Activated naive CD4-positive, alpha-beta T cell treated with anti-CD3 and anti-CD28 coated beads for 36 hours (primary cell): ENCODE measurements around the gene SLC33A1. TPM values are rescaled to one million over a fixed set of nuclear protein-coding genes. Genes with fewer than 3 reads are reported as not detected.
"Not testable (repeated sequence)": the region's sequence is repeated elsewhere in the genome, so short reads cannot be mapped to it uniquely, and the experiment has no call there.

Source experiments
- CTCF ChIA-PET: fragments of 350-600 bp; sonication (Branson Sonifier 250); formaldehyde crosslinking; loops from one replicate; lab custom pipeline; 2021; ENCODE audit warnings: antibody characterized with exemption; lab: Charles Lee
- DNase-seq: peaks from one replicate; pipeline ENCODE4 v3.0.0-alpha.2; 2020
- H3K27ac Mint-ChIP-seq: one replicate; pipeline ENCODE4 v1.8.0; 2021; ENCODE audit warnings: mild to moderate bottlenecking, mixed read lengths
- H3K27me3 Mint-ChIP-seq: one replicate; pipeline ENCODE4 v1.8.0; 2021; ENCODE audit warnings: low read depth, mixed read lengths
- H3K36me3 Mint-ChIP-seq: one replicate; pipeline ENCODE4 v1.8.0; 2021; ENCODE audit warnings: low read depth, mixed read lengths
- H3K4me1 Mint-ChIP-seq: one replicate; pipeline ENCODE4 v1.8.0; 2021; ENCODE audit warnings: low read depth, mixed read lengths
- H3K4me3 Mint-ChIP-seq: one replicate; pipeline ENCODE4 v1.8.0; 2021; ENCODE audit warnings: mild to moderate bottlenecking, moderate library complexity, mixed read lengths
- H3K9me3 Mint-ChIP-seq: one replicate; pipeline ENCODE4 v1.8.0; 2021; ENCODE audit warnings: mixed read lengths
- intact Hi-C: fragments of 100-400 bp; cut with micrococcal nuclease; formaldehyde crosslinking; loops from one replicate; pipeline ENCODE4 v1.15.1; 2023
- total RNA-seq, 2 experiments: library from RNA; stranded (reverse); gene quantifications; one replicate each; pipeline ENCODE4 v1.2.3, GENCODE V29; 2021

Gene SLC33A1
- total RNA-seq, 2 experiments from 2014 or later = 14.7 to 15.2 TPM

DNA sequence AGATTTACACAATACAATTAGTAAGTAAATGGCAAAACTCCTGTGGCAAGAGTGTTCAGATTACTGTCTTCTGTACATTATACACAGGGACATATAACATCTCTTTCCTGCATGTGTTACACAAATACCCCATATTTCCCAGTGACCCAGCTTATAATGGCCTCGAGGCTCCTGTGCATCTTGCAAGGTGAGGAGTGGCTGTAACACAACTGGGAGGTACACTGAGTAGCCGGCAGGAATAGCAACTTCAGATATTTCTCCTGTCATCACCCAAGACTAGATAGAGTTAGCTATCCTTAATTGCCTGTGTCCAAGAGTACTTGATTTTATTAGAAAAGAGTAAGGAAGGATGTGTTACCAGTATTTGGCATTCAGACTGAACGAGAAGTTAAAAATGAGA lies 21.8 kb upstream of the SLC33A1 start:
- intact Hi-C loops = loop anchor here (10.0 kb wide), 1 partner anchor 1751 kb away; the partner anchor contains the start of gene ARHGEF26
- no peak for DNase-seq
- peaks cover 3% of the 10 kb centered on the region for H3K36me3 Mint-ChIP-seq
- peaks cover 55% of the 10 kb centered on the region for H3K4me1 Mint-ChIP-seq
- CTCF ChIA-PET = no interaction called here
- H3K27ac Mint-ChIP-seq = no peak overlapping the region
- no peak overlapping the region for H3K4me3 Mint-ChIP-seq
- no peaks in the 10 kb centered on the region for H3K27me3 Mint-ChIP-seq
- H3K9me3 Mint-ChIP-seq = no peaks in the 10 kb centered on the region

DNA sequence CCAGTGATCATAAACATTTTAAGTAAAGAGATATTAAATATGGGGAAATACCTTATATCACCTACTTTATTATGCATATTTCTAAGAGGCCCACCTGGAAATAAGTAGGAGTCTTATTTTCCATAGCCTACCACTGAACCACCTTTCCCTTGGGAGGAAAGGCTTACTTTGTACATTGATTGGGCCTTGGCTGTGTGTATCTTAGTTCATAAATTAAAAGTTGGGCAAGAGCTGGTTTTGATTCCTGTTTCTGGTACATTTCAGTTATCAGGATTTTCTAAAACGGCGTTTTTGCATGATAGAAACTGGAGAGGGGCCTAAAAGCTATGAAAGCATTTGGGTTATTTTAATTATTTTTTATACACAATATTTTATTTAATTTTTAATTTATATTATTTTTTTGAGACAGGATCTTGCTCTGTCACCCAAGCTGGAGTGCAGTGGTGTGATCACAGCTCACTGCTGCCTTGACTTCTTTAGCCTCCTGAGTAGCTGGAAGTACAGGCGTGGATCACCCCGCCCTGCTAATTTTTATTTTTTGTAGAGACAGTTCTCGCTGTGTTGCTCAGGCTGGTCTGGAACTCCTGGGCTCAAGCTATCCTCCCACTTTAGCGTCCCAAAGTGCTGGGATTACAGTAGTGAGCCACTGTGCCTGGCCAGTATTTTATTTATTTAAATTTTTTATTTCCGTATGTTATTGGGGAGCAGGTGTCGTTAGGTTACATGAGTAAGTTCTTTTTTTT lies 18.8 kb upstream of the SLC33A1 start:
- Mint-ChIP-seq H3K36me3 (peaks cover 3% of the 10 kb centered on the region), H3K27ac (no peak overlapping the region), H3K27me3 (no peaks in the 10 kb centered on the region), H3K4me3 (no peak overlapping the region), H3K4me1 (peaks cover 38% of the 10 kb centered on the region), H3K9me3 (no peaks in the 10 kb centered on the region)
- no peak for DNase-seq
- intact Hi-C loops = loop anchor here (5.0 to 10.0 kb wide), 2 partner anchors 521 to 1748 kb away; partner anchors contain the start of gene ARHGEF26
- CTCF ChIA-PET = interaction anchor here (3.3 kb wide), 1 partner anchor 67 kb away, joined by 32 read pairs; the partner anchor contains the start of gene C3orf33

DNA sequence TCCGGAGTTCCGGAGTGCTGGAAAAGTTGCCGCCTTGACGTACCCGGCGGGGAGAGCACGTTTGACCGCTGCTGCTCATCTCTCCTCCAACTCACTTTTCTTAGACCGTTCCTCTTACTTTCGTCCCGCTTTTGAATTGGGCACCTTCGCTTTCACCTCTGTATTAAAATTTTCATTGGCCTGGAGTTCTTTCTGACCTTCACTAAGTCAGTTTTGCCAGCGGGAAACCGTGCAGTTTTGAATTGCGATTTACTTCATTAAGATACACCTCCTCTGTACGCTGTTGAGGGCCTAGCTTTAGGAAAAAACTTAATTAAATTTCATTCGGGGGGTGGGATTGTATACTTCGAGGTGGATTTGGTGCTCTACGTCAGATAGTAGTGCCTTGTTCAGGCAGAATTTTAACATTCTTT lies 17.5 kb upstream of the SLC33A1 start:
- DNase-seq = no peak
- Mint-ChIP-seq H3K27ac (peak overlapping the region; percentile 87), H3K4me3 (peak overlapping the region; percentile 90), H3K27me3 (no peaks in the 10 kb centered on the region), H3K9me3 (no peaks in the 10 kb centered on the region), H3K4me1 (peaks cover 30% of the 10 kb centered on the region), H3K36me3 (peaks cover 3% of the 10 kb centered on the region)
- CTCF ChIA-PET = interaction anchor here (3.3 kb wide), 1 partner anchor 66 kb away, joined by 32 read pairs; the partner anchor contains the start of gene C3orf33
- intact Hi-C loops = loop anchor here (2.0 to 10.0 kb wide), 4 partner anchors 519 to 1747 kb away; partner anchors contain the start of genes ARHGEF26, CCNL1 and DHX36

DNA sequence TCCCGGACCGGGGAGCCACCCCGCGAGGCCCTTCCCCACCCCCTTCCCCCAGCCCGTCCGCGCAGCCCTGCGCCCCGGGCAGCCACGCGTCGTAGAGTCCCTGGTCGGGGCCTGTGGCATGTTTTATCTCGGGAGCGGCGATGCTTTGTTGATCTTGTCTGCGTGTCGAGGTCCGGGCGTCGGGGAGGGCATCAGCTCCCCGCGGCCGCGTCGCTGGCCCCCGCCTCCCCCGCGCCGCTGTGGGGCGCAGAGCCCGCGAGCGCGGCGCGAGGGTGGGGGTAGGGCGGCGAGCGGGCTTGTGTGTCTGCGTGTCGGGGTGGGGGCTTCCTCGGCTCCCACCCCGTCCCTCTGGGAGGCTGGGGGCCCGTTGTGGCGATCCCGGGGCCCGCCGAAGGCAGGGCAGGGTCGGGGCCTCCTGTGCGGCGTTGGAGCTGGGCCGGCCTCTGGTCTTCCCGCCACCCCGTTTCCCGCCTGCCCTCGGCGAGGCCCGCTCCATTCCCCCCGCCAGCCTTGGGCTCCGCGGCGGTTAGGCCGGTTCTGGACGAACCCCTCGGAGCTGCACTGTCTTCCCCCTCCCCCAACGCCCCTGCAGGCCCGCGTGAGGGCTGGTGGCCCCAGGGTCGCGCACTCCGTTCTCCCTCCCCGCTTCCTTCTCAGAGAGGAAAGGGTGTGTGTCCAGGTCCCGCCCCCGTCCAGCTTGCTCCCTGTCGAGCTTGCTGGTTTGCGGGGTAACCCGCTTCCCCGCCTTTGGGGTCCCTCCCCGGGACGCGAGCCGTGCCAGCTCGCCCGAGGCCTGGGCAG lies 16.9 kb upstream of the SLC33A1 start:
- peaks cover 3% of the 10 kb centered on the region for H3K36me3 Mint-ChIP-seq
- CTCF ChIA-PET = interaction anchor here (1.0 to 3.3 kb wide), 2 partner anchors 55 to 65 kb away, joined by 3 to 32 read pairs; partner anchors contain the start of gene C3orf33
- H3K4me3 Mint-ChIP-seq = peak overlapping the region; percentile 90
- intact Hi-C loops = loop anchor here (1.0 to 10.0 kb wide), 9 partner anchors 9 to 1746 kb away; partner anchors contain the start of genes ARHGEF26, C3orf33, CCNL1 and DHX36
- H3K4me1 Mint-ChIP-seq = peaks cover 28% of the 10 kb centered on the region
- peak; percentile 47 for DNase-seq
- H3K9me3 Mint-ChIP-seq = no peaks in the 10 kb centered on the region
- no peaks in the 10 kb centered on the region for H3K27me3 Mint-ChIP-seq
- H3K27ac Mint-ChIP-seq = peak overlapping the region; percentile 87

DNA sequence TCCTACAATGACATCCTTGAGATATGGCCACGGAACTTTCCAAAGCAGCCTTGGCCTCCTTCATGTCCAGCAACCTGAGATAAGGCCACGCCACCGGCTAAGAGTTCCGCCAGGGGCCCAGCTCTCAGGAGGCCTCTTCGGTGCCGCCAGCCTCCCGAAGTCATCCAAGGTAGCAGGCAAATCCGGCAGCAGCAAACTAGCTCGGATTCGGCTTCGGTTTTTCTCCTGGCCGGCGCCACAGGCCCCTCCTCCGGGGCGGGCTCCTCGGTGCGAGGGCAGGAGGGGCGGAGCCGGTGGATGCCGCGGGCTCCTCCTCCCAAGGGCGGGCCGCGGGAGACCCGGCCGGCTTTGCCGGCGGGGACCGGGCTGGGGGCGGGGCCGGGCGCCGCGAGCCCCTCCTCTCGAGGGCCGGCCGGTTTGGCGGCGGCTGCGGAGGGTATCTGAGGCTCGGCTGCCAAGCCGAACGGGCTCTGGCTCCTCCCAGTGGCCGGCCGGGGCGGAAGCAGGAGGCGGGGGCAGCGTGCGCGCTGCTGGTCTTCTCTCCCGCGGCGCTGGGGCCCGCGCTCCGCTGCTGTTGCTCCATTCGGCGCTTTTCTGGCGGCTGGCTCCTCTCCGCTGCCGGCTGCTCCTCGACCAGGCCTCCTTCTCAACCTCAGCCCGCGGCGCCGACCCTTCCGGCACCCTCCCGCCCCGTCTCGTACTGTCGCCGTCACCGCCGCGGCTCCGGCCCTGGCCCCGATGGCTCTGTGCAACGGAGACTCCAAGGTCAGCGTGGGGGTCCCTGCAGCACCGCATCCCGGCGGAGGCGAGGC lies 16.1 kb upstream of the SLC33A1 start, which contains the start of gene GMPS:
TSS of gene GMPS (plus strand) at position 518 of the 812 bp plus-strand sequence. CDS start at position 739, 221 bp downstream.
- Mint-ChIP-seq H3K4me3 (peak within 1 kb of the TSS; percentile 90), H3K27me3 (no peaks in the 10 kb centered on the region), H3K4me1 (peaks cover 22% of the 10 kb centered on the region), H3K36me3 (peaks cover 3% of the 10 kb centered on the region), H3K9me3 (no peaks in the 10 kb centered on the region), H3K27ac (peak within 1 kb of the TSS; percentile 90)
- CTCF ChIA-PET = interaction anchor here (0.8 to 2.9 kb wide), 5 partner anchors 11 to 64 kb away, joined by 3 to 21 read pairs (median 3); partner anchors contain the start of genes C3orf33 and SLC33A1
- peak; percentile 94 for DNase-seq
- intact Hi-C loops = loop anchor here (1.0 to 10.0 kb wide), 9 partner anchors 8 to 1746 kb away; partner anchors contain the start of genes ARHGEF26, C3orf33, CCNL1 and DHX36

DNA sequence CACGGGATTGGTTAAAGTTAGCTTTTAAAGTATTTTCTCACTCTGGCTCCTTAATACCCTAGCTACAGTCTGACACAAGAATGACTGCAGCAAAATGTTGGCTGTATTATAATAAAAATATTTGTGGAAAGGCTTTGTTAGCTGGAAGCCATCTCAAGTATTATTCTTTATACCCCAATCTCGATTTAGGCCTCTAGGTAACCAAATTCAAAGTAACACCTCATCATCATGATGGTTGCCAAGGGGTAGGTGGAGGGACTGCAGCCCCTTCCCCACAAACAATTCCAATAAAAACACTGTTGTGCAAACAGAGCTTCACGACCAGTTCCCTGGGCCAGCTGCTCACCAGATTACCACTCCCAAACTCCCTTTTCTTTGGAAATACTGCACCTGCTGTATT lies 15.5 kb upstream of the SLC33A1 start:
- no peak for DNase-seq
- Mint-ChIP-seq H3K9me3 (no peaks in the 10 kb centered on the region), H3K27me3 (no peaks in the 10 kb centered on the region), H3K4me3 (peak overlapping the region; percentile 86), H3K27ac (peak overlapping the region; percentile 90), H3K36me3 (peaks cover 3% of the 10 kb centered on the region), H3K4me1 (peaks cover 19% of the 10 kb centered on the region)
- CTCF ChIA-PET = interaction anchor here (0.8 to 2.9 kb wide), 4 partner anchors 12 to 64 kb away, joined by 3 to 21 read pairs (median 4); partner anchors contain the start of genes C3orf33 and SLC33A1
- intact Hi-C loops = loop anchor here (1.0 to 10.0 kb wide), 9 partner anchors 7 to 1745 kb away; partner anchors contain the start of genes ARHGEF26, C3orf33, CCNL1 and DHX36

DNA sequence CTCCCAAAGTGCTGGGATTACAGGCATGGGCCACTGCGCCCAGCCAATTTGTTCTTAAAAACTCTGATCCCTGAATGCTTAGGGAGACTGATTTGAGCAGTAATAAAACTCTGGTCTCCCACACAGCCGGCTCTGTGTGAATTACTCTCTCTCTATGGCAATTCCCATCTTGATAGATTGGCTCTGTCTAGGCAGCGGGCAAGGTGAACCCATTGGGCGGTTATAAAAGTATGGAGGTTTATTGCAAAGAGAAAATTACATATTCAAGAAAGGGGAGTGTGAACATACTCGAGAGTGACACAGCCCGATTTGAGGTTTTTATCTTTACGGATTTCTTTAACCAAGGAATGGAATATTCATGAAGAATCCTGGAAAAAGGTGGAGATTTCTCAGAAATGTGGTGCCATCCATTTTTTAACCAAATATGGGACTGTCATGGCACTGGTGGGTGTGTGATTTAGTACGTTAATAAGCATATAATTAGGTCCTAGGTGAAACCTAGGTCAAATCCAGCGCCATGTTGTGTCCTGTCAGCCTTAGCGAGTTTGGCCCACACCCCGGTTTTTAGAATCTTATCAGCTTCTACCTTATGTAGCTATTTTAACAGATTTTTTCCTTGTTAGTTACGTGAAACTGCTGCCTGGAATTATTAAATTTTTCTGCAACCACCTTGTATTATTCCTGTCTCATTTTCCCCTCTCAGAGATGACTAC lies 9.0 kb upstream of the SLC33A1 start:
- no peak for DNase-seq
- Mint-ChIP-seq H3K27ac (peak overlapping the region; percentile 65), H3K4me3 (no peak overlapping the region), H3K4me1 (peaks cover 14% of the 10 kb centered on the region), H3K9me3 (no peaks in the 10 kb centered on the region), H3K36me3 (no peaks in the 10 kb centered on the region), H3K27me3 (no peaks in the 10 kb centered on the region)
- intact Hi-C loops = no loop called here
- CTCF ChIA-PET = interaction anchor here (0.7 to 2.2 kb wide), 2 partner anchors 57 to 289 kb away, joined by 4 to 13 read pairs; partner anchors contain the start of gene C3orf33

DNA sequence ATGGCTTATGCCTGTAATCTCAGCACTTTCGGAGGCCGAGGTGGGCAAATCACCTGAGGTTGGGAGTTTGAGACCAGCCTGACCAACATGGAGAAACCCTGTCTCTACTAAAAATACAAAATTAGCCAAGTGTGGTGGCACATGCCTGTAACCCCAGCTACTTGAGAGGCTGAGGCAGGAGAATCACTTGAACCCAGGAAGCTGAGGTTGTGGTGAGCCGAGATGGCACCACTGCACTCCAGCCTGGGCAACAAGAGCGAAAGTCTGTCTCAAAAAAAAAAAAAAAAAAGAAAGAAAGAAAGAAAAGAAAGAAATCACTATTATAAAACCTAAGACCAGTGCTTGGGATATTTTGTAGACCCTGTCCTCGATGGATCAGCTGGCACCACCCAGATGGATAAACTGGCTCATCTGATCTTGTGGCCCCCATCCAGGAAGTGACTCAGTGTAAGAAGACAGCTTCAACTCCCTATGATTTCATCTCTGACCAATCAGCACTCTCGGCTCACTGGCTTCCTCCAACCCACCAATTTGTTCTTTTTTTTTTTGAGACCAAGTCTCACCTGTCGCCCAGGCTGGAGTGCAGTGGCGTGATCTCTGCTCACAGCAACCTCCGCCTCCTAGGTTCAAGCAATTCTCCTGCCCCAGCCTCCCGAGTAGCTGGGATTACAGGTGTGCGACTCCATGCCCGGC lies 8.2 kb upstream of the SLC33A1 start:
- H3K9me3 Mint-ChIP-seq, H3K36me3 Mint-ChIP-seq, H3K27me3 Mint-ChIP-seq, H3K4me3 Mint-ChIP-seq: not testable (repeated sequence)
- peak; percentile 82 for DNase-seq
- Mint-ChIP-seq H3K4me1 (peaks cover 14% of the 10 kb centered on the region), H3K27ac (peak overlapping the region; percentile 65)
- intact Hi-C loops = loop anchor here (1.0 kb wide), 2 partner anchors 8 kb away; partner anchors contain the start of genes GMPS and SLC33A1
- CTCF ChIA-PET = interaction anchor here (0.7 to 2.2 kb wide), 3 partner anchors 56 to 474 kb away, joined by 3 to 13 read pairs (median 4); partner anchors contain the start of gene C3orf33

DNA sequence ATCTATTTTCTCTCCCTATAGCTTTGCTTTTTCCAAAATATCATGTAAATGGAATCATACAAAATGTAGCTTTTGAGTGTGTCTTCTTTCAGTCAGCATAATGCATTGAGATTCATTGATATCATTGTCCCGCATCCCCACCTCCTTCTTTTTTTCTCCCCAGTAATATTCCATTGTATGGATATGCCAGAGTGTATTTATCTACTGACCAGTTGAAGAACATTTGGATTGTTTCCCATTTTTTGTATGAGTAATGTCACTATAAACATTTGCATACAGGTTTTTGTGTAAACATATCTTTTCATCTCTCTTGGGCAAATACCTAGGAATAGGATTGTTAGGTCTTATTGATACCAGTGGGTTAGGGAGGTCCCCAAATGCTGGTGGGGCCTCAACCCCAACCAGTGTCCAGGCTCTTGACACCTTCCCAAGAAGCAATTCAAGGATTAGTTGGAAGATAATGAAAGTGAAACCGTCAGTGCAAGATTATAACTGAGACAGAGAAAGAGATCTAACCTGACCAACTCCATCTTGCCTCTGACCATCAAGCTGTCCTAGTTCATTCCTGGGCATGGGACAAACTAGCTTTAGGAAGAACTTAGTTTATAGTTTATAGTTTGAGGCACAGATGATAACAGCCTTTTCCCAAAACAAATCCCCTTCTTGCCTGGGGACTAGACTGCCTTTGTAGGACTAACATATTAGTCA lies 7.4 kb upstream of the SLC33A1 start:
- Mint-ChIP-seq H3K27ac (no peak overlapping the region), H3K27me3 (no peaks in the 10 kb centered on the region), H3K36me3 (no peaks in the 10 kb centered on the region), H3K4me1 (peaks cover 14% of the 10 kb centered on the region), H3K4me3 (no peak overlapping the region), H3K9me3 (no peaks in the 10 kb centered on the region)
- intact Hi-C loops = loop anchor here (1.0 kb wide), 2 partner anchors 7 to 9 kb away; partner anchors contain the start of genes GMPS and SLC33A1
- DNase-seq = no peak
- CTCF ChIA-PET = interaction anchor here (2.2 kb wide), 1 partner anchor 56 kb away, joined by 13 read pairs; the partner anchor contains the start of gene C3orf33
